ENCODE data around the gene KLK14. TPM values are rescaled to one million over a fixed set of nuclear protein-coding genes. Genes with fewer than 3 reads are reported as not detected.

Gene KLK14
- total RNA-seq, 1 experiment from 2014 or later = 0.26 TPM

- Mint-ChIP-seq H3K4me1 (peaks cover 7 to 9% of the 10 kb centered on the region in 2 experiments), H3K27ac (peak overlapping the region in 1 of 3 experiments; percentile 62; a peak in 1 of 7 replicates), H3K27me3 (ENCODE audit: low read depth) (no peaks in the 10 kb centered on the region; the same call in none of the 2 replicates), H3K9me3 (no peaks in the 10 kb centered on the region), H3K4me3 (no peak overlapping the region), H3K36me3 (ENCODE audit: insufficient read depth in 1 of 3, low read depth in 3 of 3) (peaks cover 4 to 29% (median 6%) of the 10 kb centered on the region in 3 experiments; a peak in 4 of 7 replicates)
- no peak overlapping the region for H2BK5ac ChIP-seq (ENCODE audit: insufficient read length, low read length)
- no peaks in the 10 kb centered on the region for H3K27me3 ChIP-seq (ENCODE audit: insufficient read depth, low read length)
- H2BK12ac ChIP-seq (ENCODE audit: insufficient read length, low read depth, low read length) = no peak overlapping the region
- no peak overlapping the region for H2BK20ac ChIP-seq (ENCODE audit: low read depth, low read length, poor library complexity, severe bottlenecking)
- DNase-seq = no peak
- no peak overlapping the region for H3K14ac ChIP-seq (ENCODE audit: insufficient read depth, low read length)
- no peak overlapping the region for H2AK5ac ChIP-seq (ENCODE audit: insufficient read length, low read length)
- H3K4me2 ChIP-seq (ENCODE audit: insufficient read depth, insufficient read length, low read length) = no peak overlapping the region
- H4K20me1 ChIP-seq (ENCODE audit: control insufficient read depth, insufficient read depth, insufficient read length) = no peaks in the 10 kb centered on the region
- H4K5ac ChIP-seq (ENCODE audit: insufficient read length, low read depth, low read length) = no peak overlapping the region
- H3K79me2 ChIP-seq (ENCODE audit: insufficient read depth, low read length) = no peaks in the 10 kb centered on the region
- H3K18ac ChIP-seq (ENCODE audit: insufficient read length, low read depth, low read length) = no peak overlapping the region
- H2AFZ ChIP-seq (ENCODE audit: low read length) = no peak overlapping the region
- WGBS (ENCODE audit: extremely low coverage, insufficient read length, low lambda C conversion rate) = no CpG with 5 or more reads among the region's 22 CpGs
- H3K79me1 ChIP-seq (ENCODE audit: insufficient read depth, low read depth, low read length, poor library complexity, severe bottlenecking) = no peaks in the 10 kb centered on the region
- H4K8ac ChIP-seq (replicated peaks; ENCODE audit: insufficient read length, low read depth, low read length) = no peak overlapping the region
- no peak overlapping the region for H3K23ac ChIP-seq (ENCODE audit: insufficient read length, low read depth, low read length)
- no peak overlapping the region for H3T11ph ChIP-seq (ENCODE audit: low read length)
- no peak overlapping the region for H3K4ac ChIP-seq (ENCODE audit: low read depth, low read length)
- H3K27ac ChIP-seq (ENCODE audit: insufficient read length, low read depth, low read length) = no peak overlapping the region
- no peaks in the 10 kb centered on the region for H3K4me1 ChIP-seq (ENCODE audit: insufficient read depth, low read length)
- H2BK120ac ChIP-seq (ENCODE audit: low read depth, low read length, poor library complexity, severe bottlenecking) = no peak overlapping the region
- no peaks in the 10 kb centered on the region for H3K9me3 ChIP-seq (ENCODE audit: control insufficient read depth, low read depth, low read length)
- H2BK15ac ChIP-seq (ENCODE audit: low read depth, low read length) = no peak overlapping the region
- H3K56ac ChIP-seq (ENCODE audit: insufficient read length, low read depth, low read length) = no peak overlapping the region
- H3K9ac ChIP-seq (ENCODE audit: extremely low read depth, insufficient read length, low read length) = no peak overlapping the region
- TF ChIP-seq, protein P1, sequence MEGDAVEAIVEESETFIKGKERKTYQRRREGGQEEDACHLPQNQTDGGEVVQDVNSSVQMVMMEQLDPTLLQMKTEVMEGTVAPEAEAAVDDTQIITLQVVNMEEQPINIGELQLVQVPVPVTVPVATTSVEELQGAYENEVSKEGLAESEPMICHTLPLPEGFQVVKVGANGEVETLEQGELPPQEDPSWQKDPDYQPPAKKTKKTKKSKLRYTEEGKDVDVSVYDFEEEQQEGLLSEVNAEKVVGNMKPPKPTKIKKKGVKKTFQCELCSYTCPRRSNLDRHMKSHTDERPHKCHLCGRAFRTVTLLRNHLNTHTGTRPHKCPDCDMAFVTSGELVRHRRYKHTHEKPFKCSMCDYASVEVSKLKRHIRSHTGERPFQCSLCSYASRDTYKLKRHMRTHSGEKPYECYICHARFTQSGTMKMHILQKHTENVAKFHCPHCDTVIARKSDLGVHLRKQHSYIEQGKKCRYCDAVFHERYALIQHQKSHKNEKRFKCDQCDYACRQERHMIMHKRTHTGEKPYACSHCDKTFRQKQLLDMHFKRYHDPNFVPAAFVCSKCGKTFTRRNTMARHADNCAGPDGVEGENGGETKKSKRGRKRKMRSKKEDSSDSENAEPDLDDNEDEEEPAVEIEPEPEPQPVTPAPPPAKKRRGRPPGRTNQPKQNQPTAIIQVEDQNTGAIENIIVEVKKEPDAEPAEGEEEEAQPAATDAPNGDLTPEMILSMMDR (conservative IDR thresholded peaks at IDR 0.05) = no peak
- no peaks in the 10 kb centered on the region for H3K23me2 ChIP-seq (ENCODE audit: insufficient read length, low read depth, low read length, poor library complexity, severe bottlenecking)
- no peak overlapping the region for H4K91ac ChIP-seq (ENCODE audit: insufficient read length, low read depth, low read length)
Measured at GRCh38 chr19:51099047-51099382, 16.3 kb upstream of the KLK14 start.

Data from H9 (cell line).